ENCODE results near the gene COG7.
"Not testable (repeated sequence)": the region's sequence is repeated elsewhere in the genome, so short reads cannot be mapped to it uniquely, and the experiment has no call there.

COG7 gene

DNA sequence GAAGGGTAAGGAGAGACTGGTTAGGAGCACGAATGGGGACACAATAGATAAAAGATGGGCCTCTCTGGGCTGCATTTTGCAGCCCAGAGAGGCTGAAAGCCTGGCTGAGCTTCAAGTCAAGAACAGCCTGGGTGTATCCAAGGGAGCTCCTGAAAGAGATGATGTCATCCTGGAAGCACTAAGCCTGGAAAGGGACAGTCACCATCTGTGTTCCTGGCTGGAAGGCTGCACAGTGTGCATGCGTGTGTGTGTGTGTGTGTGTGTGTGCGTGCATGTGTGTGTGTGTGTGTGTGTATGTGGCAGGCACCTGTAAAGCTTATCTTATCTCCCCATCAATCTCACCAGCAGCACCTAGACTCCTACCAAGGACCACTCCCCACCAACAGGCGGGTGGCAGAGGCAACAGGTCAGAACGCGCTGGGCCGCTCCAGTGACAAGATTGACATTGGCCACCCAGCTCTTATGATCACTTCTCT is 44.1 kb downstream of the COG7 start:
- DNase-seq = no peak

DNA sequence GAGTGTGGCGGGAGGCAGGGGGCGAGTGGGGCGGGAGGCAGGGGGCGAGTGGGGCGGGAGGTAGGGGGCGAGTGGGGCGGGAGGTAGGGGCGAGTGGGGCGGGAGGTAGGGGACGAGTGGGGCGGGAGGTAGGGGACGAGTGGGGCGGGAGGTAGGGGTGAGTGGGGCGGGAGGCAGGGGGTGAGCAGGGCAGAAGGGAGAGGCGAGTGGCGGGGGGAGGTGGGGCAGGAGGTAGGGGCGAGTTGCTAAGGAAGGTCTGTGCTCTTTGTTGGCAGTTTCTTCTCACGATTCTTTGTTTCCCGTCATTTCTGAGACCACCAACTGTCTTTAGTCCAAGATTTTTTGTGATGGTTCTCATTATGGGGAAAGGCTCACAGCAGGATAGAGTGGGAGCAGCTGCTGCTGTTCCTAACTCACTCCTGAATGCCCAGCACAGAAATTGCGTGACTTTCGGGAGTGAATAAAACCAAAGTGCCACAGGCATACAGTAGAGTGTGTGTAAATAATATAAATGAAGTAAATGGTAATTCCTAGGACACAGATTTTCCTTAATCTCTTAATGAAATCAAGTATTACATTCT is 44.7 kb downstream of the COG7 start:
- no peak for DNase-seq

DNA sequence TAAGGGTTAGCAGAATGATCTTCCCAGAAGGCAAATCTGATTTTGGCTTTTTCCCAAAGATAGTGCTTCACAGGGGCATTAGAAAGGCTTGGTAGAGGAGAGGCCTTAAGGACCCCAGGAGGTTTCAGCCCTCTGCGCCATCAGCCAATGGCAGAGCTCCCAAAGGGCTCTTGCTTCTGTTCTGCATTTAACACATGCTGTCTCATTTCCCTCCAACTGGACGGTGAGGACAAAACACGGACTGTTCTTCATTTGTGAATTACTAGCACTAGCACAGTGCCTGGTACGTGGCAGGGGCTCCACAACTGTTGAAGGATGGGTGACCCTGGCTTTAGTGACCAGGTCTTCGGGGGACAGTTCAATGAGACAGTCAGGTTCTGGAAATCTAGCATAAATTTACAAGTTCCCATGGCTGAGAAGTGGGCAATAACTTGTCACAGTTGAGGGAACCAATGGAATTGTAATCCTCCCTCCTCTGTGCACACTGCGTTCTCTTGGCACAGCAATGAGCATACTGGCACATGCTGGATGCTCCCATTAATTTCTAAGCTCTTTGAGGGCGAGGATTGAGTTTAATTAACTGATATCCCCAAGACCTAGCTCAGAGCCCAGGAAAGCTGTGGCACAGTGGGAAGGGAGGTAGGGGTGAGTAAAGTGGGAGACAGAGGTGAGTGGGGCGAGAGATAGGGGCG is 45.4 kb downstream of the COG7 start:
- DNase-seq = no peak

DNA sequence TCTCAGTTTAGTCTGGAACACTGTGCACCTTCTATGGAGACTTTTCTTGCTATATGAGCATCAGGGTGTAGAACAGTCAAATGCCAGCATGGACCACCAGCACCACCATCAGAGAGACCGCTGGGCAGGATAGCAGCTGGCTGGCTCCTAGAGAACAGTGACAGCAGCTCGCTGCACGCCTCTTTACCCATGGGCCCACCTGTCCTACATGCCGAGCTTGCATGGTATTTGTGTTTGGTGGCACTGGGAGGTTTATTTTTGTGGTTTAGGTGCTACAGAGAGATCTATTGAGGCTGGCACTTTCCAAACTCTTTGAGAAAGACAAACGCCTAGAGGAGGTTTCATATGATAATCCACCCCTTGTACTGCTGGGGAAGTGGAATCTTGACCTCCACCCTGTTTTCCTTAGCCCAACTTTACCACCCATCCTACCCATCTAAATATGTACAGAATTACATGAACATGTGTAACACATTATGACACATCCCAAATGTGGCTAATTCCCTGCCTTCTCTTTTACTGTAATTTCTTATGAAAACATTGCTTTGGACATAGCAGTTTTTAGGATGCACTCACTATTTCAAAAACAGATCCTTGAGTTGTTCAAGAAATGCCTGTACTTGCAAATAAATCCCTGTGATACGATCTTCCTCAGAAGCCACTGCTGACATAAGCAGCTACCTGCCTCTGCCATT is 46.3 kb downstream of the COG7 start:
- DNase-seq = no peak

DNA sequence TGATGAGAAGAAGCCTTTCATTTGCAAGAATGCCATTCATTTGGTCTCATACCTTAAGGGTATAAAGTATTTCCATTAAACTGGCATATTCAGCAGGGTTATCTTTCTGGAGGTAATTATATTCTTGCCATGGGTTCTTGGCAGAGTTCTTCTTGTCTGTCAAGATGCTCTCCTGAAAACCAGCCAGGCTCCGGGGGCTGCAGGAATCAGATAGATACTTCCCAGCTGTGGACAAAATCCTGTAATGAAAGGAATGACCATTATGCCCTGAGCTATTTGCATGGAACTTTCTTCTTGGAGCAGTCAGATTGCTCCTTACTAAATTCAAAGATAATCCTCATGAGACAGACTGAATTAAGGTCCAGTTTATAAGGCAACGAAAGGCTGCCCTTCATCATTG is 47.0 kb downstream of the COG7 start:
- DNase-seq = no peak

DNA sequence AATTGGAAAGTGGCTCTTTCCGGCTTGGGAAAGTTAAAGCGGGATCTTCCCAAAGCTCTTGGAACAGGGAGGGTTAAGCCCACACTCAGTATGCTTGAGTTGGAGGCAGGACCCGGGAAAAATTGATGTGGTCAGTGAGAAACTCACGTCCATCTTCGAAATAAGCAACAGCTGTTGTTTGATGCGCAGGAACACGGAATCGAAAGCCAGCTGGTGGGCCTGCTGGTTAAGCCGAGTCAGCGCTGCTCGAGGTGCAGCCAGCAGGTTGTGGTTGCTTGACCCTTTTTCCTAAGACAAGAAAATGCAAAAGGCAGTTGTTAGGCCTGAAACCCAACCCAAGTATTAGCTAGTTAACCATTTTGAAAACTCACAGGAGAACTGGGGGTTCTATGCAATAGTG is 49.4 kb downstream of the COG7 start:
- DNase-seq = no peak

DNA sequence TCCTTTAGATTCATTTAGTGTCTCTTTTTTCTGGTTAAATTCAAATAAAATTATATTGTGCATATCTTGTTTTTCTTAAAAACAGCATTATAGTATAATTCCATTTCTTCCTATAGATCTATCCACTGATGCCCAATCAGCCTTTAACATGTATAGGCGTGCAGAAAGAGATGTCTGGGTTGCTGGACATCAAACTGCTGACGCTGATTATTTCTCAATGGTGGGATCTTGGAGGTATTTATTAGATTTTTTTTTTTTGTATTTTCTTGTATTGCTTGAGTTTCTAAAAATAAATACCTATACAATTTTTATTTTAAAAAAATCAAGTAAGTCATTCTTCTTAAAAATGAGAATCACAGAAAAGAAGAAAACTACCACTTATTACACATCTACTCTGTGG is 50.9 kb downstream of the COG7 start:
- no peak for DNase-seq

DNA sequence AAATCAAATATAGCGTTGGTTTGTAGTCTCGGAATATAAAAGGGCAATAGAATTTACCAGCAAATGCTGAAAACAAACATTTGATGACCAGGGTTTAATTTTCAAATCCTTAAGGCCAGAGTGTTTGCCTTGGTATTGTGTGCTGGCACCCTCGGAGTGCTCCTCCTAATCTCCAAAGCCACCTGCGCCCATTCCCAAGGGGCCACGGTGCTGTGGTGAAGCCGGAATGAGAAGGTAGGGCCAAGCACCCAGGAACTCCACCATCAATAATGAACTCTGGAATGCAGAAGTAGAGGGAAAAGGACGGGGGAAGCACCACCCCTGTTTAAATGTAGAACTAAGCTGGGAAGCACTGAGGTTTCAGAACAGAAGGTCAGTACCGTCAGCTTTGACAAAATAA is 51.9 kb downstream of the COG7 start:
- DNase-seq = no peak

DNA sequence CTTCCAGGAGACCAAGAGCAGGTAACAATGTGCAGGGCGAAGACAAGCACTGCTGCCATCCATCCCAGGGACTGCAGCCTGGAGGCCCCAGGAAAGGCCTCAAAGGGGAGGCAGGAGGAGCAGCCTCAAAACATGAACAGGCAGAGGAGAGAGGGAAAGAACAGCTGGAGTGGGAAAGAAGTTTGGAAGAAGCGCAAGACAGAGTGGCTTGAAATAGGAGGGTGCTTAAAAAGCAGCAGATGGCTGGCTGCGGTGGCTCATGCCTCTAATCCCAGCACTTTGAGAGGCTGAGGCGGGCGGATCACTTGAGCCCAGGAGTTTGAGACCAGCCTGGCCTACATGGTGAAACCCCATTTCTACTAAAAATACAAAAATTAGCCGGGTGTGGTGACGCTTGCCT is 52.5 kb downstream of the COG7 start:
- DNase-seq = not testable (repeated sequence)

DNA sequence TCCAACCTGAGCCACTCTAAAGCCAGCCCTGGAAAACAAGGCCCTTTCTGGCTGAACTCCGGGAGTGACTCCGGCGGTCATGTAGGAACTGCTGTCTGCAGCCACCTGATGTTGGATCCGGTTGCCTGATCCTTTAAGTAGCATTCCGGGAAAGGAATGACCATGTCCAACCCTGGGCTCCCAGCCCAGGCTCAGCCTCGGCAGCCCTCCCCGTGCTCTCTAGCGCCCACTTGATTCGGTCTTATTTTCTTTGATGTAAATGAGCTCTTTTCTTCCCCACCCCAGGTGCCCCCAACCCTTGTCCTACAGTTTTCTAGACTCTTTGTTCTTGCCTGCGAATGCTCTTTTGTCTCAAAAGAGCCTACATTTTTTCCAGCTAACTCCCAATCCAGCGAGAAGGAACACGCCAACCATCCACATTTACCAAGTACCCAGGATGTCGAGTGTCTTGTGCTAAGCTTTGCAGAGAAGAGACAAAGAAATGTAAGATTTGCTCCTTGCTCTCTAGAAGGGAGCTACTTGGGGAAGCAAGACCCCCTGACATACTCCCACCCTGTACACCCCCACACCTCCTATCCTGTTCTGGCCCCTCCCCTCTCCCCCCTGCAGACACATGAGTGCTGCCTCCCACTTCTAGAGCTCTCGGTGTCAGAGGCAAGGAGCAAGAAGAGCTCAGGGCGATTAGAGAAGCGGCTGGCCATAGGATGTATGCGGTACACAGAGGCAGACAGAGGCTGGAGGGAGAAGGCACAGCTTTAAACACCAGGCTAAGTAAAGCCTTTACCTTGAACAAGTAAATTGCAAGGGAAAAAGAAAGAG is 53.8 kb downstream of the COG7 start:
- DNase-seq = no peak

DNA sequence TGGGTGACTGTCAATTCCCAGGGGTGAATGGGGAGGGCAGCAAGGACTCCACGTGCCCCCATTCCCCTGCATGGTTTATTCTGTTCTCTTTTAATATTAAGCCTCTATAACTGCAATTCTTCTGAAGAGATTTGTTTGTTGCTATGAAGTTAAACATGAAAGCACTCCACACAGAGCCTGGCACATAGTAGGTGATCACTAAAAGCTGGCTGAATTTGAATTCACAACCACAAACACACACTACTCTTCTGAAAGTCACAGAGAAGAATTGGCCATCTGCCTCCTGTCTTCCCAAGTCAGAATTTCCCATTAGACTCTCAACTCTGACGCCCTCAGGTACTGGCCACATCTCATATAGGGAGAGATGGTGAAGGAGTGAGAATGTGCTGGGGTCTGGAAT is 55.5 kb downstream of the COG7 start:
- no peak for DNase-seq

GRCh38 chr16:23395732-23396131 is 57.3 kb downstream of the COG7 start:
- DNase-seq = no peak

GRCh38 chr16:23394141-23394831 is 58.7 kb downstream of the COG7 start:
- DNase-seq = no peak

DNA sequence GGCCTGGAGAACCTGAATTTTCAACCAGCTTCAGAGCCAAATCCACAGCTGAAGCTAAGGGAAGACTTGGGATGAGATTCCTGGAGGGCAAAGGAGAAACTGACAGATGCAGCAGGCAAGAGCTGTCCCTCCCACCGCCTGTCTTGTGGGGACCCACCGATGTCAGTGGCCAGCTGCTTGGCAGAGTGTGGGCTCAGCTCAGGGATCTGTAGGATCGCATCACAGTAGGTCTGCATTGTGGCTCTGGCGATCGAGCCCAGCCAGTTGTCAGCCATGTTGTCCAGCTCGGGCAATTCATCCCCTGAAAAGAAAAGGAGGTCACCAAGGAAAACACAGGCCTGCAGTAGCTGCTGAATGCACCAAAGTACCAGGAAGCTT is 60.8 kb downstream of the COG7 start:
- DNase-seq = no peak

GRCh38 chr16:23391381-23392222 is 61.4 kb downstream of the COG7 start:
- DNase-seq = no peak

- not testable (repeated sequence) for DNase-seq
These were observed 63.1 kb downstream of the COG7 start for GRCh38 chr16:23389936-23390335.

DNA sequence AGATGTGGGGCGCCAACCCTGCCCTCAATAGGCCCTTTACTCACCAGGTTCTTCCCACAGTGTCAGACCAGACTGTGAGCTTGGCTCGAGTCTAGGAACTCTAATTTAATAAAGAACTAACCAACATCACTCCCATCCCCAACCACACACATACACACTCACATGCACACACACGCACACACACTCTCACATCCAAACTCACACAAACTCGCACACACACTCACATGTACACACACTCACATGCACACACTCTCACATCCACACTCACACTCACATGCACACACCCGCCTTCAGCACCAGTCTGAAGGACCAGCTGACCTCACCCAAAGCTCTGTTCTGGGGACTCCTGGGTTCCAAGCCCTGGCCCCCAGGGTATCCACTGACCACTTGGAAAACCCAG is 63.8 kb downstream of the COG7 start:
- DNase-seq = no peak

GRCh38 chr16:23388786-23389185 is 64.2 kb downstream of the COG7 start:
- DNase-seq = no peak

DNA sequence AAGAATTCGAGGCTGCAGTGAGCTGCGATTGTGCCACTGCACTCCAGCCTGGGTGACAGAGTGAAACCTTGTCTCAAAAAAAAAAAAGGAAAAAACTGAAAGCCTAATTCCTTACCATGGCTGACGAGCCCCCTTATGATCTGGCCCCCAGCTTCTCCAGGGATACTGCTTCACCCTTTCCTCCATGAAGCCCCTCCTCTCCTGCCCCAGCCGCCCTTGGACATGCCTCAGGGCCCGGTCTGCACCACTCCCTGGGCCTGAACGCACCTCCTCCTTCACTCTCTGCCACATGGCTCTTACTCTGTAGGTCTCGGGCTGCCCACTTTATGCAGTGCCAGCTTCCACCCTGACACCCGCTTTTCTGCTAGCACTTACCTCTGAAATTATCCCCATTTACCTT is 65.3 kb downstream of the COG7 start:
- no peak for DNase-seq

DNA sequence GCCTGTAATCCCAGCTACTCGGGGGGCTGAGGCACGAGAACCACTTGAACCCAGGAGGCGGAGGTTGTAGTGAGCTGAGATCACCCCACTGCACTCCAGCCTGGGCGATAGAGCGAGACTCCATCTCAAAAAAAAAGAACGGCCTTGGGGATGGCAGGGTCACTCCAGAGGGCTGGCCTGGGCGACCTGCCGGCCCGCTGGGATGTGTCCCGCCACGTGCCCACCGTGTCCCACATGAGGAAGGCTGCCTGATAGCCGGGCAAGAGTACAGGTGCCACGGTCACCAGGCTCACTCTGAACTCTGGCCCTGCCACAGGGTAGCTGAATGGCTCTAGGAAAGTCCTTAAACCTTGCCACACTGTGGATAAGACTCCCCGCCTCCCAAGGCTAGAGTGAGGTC is 67.5 kb downstream of the COG7 start:
- no peak for DNase-seq

GRCh38 chr16:23384878-23385277 is 68.1 kb downstream of the COG7 start:
- DNase-seq = no peak

DNA sequence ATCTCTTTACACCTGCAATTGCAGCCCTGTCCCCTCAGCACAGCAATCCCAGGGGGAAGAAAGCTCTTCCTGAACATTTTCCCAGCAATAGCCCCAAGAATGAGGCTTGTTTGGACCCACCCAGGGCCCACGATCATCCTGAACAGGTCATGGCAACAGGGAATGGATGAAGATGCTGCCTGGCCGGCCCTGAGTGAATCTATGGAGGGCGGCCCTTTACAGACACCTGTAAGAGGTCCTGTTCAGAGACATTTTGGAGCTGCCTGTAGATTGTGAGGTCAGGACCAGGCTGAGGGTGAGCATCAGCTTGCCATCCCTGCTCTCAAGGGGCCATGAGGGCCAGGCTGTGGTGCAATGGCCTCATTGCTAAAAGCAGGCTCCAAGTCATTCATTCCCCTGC is 69.1 kb downstream of the COG7 start:
- DNase-seq = no peak
